A673 (cell line): ENCODE results near the gene TMEM170B. TPM values are rescaled to one million over a fixed set of nuclear protein-coding genes. Genes with fewer than 3 reads are reported as not detected.

ENCODE experiments used
- BruUV-seq: library from RNA; stranded (reverse); fragments of 400-500 nt; replicated peaks from 2 replicates; lab custom pipeline; 2021; lab: Mats Ljungman, UMichigan
- CTCF ChIA-PET: fragments of 300-600 bp; sonication (Branson Sonifier 250); formaldehyde crosslinking; loops from one replicate; lab custom pipeline; 2022; ENCODE audit warnings: antibody characterized with exemption; lab: Charles Lee
- POLR2A ChIA-PET: fragments of 300-600 bp; sonication (Branson Sonifier 250); formaldehyde crosslinking; loops from one replicate; lab custom pipeline; 2022; ENCODE audit warnings: antibody characterized with exemption; ENCODE audit not compliant: low non-redundant PET; lab: Charles Lee
- DNase-seq: peaks from one replicate; pipeline ENCODE4 v3.0.0-alpha.2; 2015; ENCODE audit warnings: low spot score
- H3K27ac ChIP-seq: fragments of 200-600 bp; sonication (generic); 2 replicates; pipeline ENCODE4 v1.5.1; 2016; ENCODE audit warnings: mixed run types, low read depth, mild to moderate bottlenecking, mixed read lengths, antibody characterized with exemption, low read length; ENCODE audit not compliant: poor library complexity, severe bottlenecking
- H3K27me3 ChIP-seq: fragments of 200-600 bp; sonication (generic); replicated peaks from 2 replicates; pipeline ENCODE4 v1.6.1; 2017; ENCODE audit warnings: mixed run types, low read depth, mild to moderate bottlenecking, mixed read lengths, antibody characterized with exemption, low read length; ENCODE audit not compliant: insufficient read depth, poor library complexity
- H3K36me3 ChIP-seq: fragments of 200-600 bp; sonication (generic); 2 replicates; pipeline ENCODE4 v1.6.1; 2016; ENCODE audit warnings: mixed run types, mild to moderate bottlenecking, mixed read lengths, antibody characterized with exemption, low read length; ENCODE audit not compliant: insufficient read depth, poor library complexity, severe bottlenecking
- H3K4me1 ChIP-seq: fragments of 200-600 bp; sonication (generic); 2 replicates; pipeline ENCODE4 v1.6.1; 2017; ENCODE audit warnings: mixed run types, mild to moderate bottlenecking, mixed read lengths, antibody characterized with exemption, low read length; ENCODE audit not compliant: insufficient read depth, poor library complexity, severe bottlenecking
- H3K4me3 ChIP-seq: fragments of 200-600 bp; sonication (generic); 2 replicates; pipeline ENCODE4 v1.5.1; 2016; ENCODE audit warnings: low read depth, mixed run types, mild to moderate bottlenecking, mixed read lengths, low read length; ENCODE audit not compliant: poor library complexity, severe bottlenecking
- H3K9me3 ChIP-seq: fragments of 200-600 bp; sonication (generic); 2 replicates; pipeline ENCODE4 v1.6.1; 2016; ENCODE audit warnings: mixed run types, low read depth, mild to moderate bottlenecking, mixed read lengths, antibody characterized with exemption, low read length; ENCODE audit not compliant: poor library complexity, severe bottlenecking
- CTCF ChIP-seq: fragments of 300-800, 200-600 bp; sonication (generic); conservative IDR thresholded peaks from 2 replicates; pipeline ENCODE4 v1.5.1; 2017; ENCODE audit warnings: low read depth, mild to moderate bottlenecking, antibody characterized with exemption, low read length, moderate library complexity, mixed read lengths
- EZH2 ChIP-seq: fragments of 200-600 bp; sonication (generic); IDR thresholded peaks from 2 replicates; pipeline ENCODE4 v1.6.1; 2017; ENCODE audit warnings: borderline replicate concordance, low read depth, mild to moderate bottlenecking, mixed read lengths, antibody characterized with exemption, low read length; ENCODE audit not compliant: poor library complexity, severe bottlenecking
- intact Hi-C: fragments of 100-400 bp; cut with micrococcal nuclease; formaldehyde crosslinking; loops from one replicate; pipeline ENCODE4 v1.10.0; 2022; ENCODE audit not compliant: unreplicated experiment
- total RNA-seq: library from RNA; stranded (reverse); gene quantifications from 2 replicates; pipeline ENCODE4 v1.2.3, GENCODE V29; 2021

The TMEM170B gene
- total RNA-seq, 1 experiment from 2014 or later: 9.5 TPM

- H3K36me3 ChIP-seq: no peaks in the 10 kb centered on the region
- intact Hi-C loops: no loop called here
- no peak overlapping the region for H3K4me3 ChIP-seq
- peak; percentile 55 for DNase-seq
- TF ChIP-seq EZH2 (no peak), CTCF (no peak)
- CTCF ChIA-PET: no interaction called here
- no TSS peak for BruUV-seq
- no peak overlapping the region for H3K27ac ChIP-seq
- POLR2A ChIA-PET: no interaction called here
- no peaks in the 10 kb centered on the region for H3K4me1 ChIP-seq
- no peaks in the 10 kb centered on the region for H3K27me3 ChIP-seq
- H3K9me3 ChIP-seq: no peaks in the 10 kb centered on the region
These were observed 71.9 kb downstream of the TMEM170B start for GRCh38 chr6:11609324-11610071.

- no peak for TF ChIP-seq EZH2
- no peak for TF ChIP-seq CTCF
- POLR2A ChIA-PET: no interaction called here
- no peaks in the 10 kb centered on the region for H3K27me3 ChIP-seq
- intact Hi-C loops: no loop called here
- no peaks in the 10 kb centered on the region for H3K4me1 ChIP-seq
- H3K9me3 ChIP-seq: no peaks in the 10 kb centered on the region
- no peaks in the 10 kb centered on the region for H3K36me3 ChIP-seq
- CTCF ChIA-PET: no interaction called here
- H3K27ac ChIP-seq: no peak overlapping the region
- DNase-seq: no peak
- no peak overlapping the region for H3K4me3 ChIP-seq
- BruUV-seq: no TSS peak
These were observed 75.8 kb downstream of the TMEM170B start for GRCh38 chr6:11613336-11613735.

- intact Hi-C loops: no loop called here
- H3K9me3 ChIP-seq: no peaks in the 10 kb centered on the region
- TF ChIP-seq EZH2: no peak
- TF ChIP-seq CTCF: no peak
- H3K27me3 ChIP-seq: no peaks in the 10 kb centered on the region
- no peaks in the 10 kb centered on the region for H3K4me1 ChIP-seq
- ChIA-PET CTCF (no interaction called here), POLR2A (no interaction called here)
- no peaks in the 10 kb centered on the region for H3K36me3 ChIP-seq
- BruUV-seq: no TSS peak
- H3K27ac ChIP-seq: no peak overlapping the region
- peak; percentile 67 for DNase-seq
- no peak overlapping the region for H3K4me3 ChIP-seq
These were observed 76.3 kb downstream of the TMEM170B start for GRCh38 chr6:11613858-11614257.
